Activated CD4-positive, alpha-beta T cell treated with anti-CD3 and anti-CD28 coated beads, Interleukin-2, amount 50 U/mL, for 1 hour (primary cell): Measurements from ENCODE around the gene AMBN.

ENCODE experiments used
- DNase-seq: peaks from one replicate; pipeline ENCODE4 v3.0.0-alpha.2; 2020

The AMBN gene, protein sequence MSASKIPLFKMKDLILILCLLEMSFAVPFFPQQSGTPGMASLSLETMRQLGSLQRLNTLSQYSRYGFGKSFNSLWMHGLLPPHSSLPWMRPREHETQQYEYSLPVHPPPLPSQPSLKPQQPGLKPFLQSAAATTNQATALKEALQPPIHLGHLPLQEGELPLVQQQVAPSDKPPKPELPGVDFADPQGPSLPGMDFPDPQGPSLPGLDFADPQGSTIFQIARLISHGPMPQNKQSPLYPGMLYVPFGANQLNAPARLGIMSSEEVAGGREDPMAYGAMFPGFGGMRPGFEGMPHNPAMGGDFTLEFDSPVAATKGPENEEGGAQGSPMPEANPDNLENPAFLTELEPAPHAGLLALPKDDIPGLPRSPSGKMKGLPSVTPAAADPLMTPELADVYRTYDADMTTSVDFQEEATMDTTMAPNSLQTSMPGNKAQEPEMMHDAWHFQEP

DNA sequence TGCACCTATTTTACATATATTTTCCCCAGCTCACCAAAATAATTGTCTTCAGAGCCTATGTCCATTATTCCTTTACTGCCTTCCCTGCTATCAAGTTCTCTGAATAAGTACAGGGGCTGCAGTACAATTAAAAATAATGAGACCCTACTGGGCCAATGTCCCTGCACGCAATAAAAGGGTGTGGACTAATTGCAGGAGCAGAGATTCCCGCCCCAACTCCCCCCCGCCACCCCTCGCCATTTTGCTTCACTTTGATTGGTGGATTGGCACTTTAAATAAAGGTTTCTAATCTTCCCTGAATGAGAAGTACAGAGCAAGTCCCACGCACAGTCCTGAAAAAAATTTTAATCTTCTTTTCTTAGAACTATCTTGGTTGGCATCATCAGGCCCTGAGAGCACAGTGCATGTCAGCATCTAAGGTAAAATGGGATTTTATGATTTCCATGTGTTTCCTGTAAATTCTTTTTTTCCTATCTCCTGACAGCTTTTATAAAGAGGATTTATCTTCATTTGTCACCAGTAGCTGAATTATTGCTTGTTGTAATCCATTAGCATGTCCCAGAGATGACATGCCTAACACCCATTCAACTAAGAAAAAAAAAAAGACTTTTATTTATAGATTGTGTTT lies at the start of gene AMBN:
Gene AMBN (plus strand): TSS at position 302 of the 628 bp plus-strand sequence. CDS start 103 bp downstream, at position 405.
- no peak for DNase-seq

DNA sequence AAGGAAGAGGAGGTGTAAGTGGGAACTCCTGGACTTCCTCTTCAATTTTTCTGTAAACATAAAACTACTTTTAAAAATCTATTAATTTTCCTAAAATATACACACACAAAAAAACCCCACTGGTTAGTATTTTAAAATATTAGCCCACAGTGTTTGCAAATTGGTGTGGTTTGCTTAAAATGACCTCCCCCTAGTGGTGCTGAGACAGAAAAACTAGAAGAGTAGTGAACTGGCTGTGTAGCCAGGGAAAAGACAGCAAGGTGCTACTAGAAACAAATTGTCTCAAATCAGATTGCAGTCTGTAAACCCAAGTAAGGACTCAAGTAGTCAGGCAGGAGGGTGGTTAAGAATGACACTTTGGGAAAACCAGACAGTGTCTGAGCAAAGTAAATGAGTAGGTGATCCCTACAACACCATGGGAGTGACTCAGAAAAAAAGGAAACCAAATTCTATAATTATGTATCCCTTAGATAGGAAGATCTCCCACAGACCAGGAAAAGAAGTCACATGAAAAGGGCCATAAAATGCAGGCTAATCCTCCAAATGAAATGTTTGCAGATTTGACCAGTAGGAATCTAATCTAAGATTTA lies 47.7 kb upstream of the AMBN start:
- DNase-seq = no peak

DNA sequence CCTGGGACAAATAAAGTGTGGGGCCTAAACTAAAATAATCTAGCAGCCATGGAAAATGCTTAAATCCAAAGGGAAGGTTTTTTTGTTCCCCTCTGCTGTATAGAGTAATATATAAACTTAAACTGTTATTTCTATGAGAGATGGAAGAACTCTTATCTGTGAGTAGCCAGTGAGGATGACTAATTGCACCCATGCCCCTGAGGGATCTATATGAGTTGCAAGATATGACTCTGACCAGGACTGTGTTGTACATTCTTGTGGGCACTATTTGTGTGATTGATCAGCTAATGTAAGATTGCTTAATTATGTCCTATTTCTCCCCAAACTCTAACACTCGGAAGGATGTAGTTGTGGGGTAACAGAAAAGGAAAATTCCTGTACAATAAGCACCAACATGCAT lies 35.2 kb upstream of the AMBN start:
- DNase-seq = no peak

DNA sequence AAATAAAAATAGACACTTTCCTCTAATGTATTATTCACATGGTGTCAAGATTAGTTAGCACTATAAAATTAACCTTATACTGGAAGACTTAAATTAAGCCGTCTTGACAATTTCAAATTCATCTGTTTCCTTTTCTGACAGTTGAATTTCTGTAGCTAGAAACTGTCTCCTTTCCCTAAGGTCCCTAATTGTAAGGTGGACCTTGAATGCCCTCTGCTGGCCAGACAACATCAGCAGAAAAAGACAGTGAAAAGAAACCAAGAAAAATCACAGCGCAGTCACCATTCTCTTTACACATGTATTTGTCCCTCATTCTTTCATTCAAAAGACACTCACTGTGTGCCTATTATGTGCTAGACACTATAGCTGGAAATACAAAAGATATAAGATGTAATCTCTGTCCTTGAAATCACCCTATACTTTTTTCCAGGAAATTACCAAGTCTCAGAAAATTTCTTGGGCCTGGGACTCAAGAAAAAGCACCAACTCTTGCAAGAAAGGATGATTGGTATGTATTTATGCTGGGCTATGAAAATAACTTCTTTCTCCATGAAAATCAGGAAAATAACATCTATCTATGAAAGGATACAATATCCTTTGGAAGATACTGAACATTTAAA lies 32.7 kb upstream of the AMBN start:
- DNase-seq = peak; percentile 23

DNA sequence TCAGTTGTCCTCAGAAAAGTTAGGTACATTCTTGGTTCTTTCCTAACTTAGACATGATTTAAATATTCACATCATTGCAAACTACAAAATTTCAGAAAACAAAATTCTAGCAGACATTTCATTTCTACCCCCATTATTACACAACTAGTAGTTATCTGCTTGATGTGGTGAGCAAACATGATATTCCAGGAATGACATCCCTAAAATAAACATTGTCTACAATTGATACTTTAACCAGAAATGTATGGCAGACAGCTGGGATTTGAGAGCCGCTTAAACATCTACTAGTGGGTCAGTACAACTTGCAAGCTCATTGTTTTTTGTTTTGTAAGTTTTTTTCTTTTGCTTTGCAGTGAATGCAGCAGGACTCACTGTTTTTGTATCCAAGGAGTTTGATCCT lies 32.1 kb upstream of the AMBN start:
- no peak for DNase-seq

DNA sequence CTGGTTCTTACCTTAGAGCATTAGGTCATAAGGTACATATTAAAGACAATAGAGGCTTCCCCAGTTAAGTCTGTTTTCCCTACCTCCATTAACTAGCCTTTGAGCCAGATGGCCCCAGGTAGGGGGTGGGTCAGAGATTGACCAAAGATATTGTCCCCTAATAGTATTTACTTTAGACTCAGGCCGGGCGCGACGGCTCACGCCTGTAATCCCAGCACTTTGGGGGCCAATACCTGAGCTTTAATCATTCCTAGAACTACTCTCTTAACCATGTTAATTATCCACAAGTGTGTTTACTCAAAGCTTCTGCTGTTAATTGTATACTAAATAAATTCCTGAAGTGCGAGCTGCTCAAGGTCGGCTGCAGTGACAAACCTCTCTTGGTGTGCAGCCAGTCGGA lies 28.0 kb upstream of the AMBN start:
- DNase-seq = no peak

DNA sequence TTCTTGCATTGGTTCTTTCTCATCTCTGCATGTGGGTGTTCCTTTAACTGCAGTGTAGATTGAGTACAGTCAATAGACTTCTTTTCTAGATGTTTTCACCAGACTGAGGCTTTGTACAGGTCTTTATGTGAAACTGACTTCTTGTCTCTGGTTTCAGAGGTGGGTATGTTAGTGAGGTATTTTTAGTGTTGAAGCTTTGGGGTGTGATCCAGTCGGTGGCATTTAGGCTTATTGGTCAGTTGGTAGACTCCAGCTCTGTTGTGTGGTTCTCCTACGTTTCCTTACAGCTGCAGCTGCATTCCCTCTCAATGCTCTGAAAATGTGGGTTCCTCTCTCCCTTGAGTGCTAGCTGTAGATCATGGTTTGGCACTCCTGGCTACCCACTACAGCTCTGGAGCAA lies 21.3 kb upstream of the AMBN start:
- no peak for DNase-seq

DNA sequence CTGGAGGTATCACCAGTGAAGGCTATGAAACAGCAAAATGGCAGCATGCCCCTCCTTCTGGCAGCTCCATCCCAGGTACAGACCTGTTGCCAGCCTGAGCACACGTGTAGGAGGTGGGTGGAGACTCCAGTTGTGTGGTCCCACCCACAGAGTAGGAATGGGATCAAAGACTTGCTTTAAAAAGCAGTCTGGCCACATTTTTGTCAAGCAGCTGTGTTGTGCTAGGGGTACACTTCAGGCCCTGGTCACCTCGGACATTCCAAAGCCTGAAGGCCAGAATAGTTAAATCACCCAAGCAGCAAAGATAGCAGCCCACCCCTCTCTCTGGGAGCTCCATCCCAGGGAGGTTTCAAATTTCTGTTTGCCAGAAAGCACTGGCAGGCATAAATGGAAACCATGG lies 20.3 kb upstream of the AMBN start:
- DNase-seq = no peak

DNA sequence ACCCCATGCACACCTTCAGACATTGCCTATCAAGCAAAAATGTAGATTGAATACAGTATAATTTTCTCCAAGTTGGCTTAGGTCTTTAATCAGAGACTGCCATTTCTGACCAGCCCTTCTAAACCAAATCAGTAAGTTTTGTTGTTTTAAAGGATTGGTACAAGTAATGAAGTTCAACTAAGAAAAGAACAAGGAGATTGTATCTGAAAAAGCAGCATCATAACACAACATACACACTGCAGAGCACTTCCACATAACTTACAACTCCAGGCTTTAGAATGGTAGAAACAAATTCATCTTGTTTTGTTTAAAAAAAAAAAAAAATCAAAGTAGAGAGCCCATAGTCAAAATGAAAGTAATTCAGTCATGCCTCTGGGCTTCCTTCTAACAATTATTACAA lies 16.1 kb upstream of the AMBN start:
- no peak for DNase-seq

DNA sequence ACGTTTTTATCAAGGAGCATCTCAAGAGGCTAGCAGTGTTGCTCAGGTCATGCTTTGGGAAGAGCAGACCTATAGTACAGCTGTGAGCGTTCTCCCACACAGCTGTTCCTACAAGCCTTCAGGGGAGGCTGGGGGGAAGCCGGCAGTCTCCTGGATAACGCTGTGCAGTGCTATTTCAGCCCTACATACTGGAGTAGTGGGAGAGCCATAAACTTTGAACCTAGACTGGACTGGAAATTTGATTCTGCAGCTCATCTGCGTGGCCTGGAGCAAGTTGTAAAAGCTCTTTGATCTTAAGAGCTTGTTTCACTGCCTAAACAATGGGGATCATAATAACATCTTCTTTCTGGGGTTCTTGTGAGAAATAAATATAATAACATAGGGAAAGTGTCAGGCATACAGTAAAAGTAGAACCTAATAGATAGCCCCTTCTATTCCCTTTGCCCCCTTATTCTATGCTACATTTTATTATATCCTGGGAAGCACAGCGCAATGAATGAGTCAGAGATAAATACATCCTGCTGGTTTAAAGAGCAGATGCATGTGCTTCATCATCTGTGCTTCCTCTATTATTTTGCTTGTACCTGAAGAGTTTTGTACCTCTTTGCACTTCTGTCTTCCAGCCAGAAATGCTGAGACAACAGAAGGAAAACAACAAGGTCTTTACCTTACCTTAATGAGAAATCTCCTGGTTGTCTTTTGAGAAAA lies 14.7 kb upstream of the AMBN start:
- DNase-seq = no peak

DNA sequence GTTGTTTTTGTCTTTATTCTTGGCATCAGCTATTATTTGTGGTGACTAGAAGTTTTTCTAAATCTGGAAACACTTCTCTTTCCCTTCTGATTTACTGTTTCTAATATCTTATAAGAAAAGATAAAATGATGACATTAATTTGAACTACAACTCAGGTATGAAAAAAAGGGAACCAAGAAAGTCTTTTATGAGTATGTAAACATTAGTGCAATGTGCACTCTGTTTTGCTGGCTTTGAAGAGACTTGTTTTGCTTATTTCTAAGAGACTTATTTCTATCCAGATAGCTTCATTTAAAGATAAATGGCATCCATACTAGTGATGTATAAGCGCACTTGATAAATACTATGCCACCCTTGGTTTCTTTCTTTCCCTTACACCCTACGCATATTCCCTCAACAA lies 10.1 kb upstream of the AMBN start:
- DNase-seq = no peak

DNA sequence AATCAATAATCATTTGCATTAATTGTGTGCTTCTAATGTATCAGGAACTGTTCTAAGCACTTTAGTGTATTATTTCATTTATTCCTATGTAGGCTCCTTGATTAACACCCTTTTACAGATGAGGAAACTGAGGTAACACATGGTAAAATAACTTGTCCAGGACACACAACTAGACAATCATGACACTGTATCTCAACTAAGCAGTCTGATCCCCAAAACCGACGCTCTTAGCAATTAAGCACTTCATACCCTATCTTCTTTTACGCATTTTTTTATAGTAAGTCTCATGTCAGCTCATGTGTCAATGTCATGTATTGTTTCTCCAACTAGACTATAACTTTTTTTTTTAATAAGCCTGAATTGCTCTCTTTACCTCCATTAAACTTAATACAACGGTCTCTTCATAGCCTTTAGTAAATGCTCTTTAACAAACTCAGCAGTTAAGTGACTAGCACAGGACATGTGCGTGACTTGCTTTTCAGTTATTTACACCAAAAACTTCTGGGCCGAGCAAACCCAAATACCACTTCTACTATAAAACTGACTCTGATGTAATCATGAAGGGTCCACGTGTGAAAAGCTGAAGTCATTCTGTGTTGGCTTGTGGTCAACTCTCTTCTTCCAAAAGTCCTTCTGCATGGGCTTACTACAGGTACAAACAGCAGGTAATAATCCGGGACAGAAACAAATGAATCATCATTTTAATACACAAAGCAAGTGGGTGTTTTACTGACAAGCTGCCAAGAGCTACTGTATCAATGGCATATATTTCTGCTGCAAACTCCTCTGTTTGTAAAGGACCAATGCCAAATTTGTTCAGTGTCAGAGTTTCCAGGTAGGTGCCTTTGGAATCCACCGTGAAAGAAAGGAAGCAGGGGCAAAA lies 7.9 kb upstream of the AMBN start:
- no peak for DNase-seq

DNA sequence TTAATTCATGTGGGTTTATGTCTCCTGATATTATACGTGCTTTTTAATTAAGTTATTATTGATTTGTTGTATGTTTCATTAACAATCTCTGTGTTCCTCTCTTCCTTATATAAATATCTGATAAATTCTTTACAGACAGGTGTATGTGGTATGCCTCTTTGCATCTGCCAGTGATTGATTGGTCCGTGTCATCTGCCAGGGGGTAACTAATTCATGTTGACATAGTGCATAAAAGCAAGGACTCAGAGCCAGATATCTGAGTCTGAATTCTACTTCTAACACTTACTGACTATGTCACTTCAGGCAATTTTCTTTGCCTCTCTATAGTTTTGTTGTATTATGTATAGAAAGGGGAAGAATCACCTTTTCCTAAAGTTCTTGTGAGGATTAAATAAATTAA lies 5.2 kb upstream of the AMBN start:
- DNase-seq = no peak

DNA sequence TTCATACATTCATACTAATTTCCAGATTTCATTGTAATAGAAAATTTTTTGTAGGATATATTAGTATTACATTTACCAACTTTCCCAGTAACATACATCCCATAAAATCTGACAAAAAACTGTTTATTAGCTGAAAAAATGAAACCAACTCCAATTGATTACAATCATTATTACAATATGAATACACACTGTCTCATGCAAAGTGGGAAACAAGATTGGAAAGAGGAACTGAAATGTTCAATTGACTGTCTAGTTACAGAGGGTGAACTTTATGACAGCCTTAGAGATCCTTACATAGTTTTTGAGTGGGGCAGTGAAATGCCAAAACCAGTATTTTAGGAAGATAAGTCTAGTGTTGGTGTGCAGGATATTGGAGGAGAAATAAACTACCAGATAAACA lies 2.3 kb upstream of the AMBN start:
- DNase-seq = no peak

DNA sequence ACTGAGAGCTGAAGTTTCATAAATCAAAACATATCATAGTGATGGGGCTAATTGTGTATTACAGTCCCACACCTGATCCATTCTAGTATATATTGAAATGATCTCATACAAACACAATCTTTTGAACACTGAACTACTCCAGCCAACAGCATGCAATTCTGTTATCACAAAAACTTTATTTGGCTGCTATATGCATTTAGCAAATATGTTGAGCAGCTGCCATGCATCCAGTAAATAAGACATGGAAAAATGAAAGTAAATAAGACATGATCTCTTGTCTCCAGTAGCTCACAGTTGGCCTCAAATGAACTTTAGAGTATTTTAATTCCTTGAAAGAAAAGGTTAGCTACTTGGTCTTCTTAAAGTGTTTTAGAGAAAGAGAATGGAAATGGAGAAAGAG lies 2.1 kb downstream of the AMBN start:
- no peak for DNase-seq

DNA sequence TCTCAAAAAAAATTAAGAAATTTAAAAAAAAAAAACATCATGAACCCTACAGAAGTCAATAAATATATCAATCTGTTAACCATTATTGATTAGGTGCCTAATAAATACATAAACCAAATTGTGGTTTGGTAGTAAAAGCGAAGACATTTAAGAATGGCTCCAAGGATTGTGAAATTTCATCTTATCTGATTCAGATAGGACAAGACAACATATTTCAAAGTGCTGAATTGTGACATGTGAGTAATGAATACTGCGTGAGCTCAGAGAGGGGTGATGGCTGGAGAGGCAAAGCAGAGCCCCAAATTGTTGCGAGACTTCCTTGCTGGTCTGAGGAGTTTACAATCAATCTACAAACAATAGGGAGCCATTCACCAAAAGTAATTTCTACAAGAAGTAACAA lies 8.2 kb downstream of the AMBN start:
- no peak for DNase-seq

DNA sequence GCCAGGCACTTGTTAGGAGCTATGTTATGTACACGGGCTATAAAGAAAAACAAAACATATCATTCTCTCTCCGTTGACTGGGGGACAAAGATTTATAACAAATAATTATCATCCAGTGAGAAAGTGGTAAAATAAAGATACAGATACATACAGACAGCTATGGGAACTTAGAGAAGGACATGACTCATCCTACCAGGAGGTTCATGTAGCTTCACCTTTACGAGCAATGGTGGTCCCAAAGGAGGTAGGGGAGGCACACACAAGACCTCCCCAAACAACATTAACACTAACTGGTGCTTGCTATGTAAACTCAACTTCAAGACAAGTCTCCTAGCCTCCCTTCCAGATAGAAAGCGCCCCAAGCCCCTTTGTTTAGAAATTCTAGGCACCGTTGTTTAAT lies 8.9 kb downstream of the AMBN start:
- no peak for DNase-seq

DNA sequence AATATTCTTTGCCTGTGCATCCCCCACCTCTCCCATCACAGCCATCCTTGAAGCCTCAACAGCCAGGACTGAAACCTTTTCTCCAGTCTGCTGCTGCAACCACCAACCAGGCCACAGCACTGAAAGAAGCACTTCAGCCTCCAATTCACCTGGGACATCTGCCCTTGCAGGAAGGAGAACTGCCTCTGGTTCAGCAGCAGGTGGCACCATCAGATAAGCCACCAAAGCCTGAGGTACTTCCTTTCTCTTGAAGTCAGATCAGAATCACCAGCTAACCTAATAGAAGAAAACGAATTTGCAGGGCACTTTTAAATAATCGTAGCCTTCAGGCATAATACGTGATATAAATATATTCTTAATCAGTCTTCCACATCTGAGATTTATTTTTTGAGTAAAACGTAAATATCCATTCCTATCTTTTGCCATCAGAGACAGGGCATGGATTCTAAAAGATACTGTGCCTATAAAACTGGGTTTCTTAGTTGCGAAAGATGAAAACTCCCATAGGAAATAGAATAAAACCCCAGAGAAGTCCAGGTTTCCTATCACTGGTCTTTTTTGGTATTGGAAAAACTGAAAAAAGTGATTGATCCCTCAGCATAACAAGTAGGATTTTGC lies 9.5 kb downstream of the AMBN start:
- peak; percentile 57 for DNase-seq

DNA sequence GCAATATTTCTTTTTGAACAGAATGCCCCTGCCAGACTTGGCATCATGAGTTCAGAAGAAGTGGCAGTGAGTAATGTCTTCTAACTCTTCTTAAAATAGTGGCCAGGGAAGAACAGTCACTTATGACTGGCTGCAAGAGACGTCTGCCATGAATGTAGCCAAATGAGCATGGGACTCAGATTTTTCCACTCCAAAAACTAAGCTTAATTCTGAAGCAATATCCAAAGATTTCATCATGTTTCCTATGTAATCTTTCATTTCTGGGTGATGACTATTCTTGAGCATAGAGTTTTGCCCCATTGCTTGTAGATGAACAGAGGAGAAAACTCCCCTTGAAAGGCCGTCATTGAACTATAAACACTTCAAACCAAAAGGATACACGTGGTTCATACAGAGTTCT lies 11.8 kb downstream of the AMBN start:
- no peak for DNase-seq

DNA sequence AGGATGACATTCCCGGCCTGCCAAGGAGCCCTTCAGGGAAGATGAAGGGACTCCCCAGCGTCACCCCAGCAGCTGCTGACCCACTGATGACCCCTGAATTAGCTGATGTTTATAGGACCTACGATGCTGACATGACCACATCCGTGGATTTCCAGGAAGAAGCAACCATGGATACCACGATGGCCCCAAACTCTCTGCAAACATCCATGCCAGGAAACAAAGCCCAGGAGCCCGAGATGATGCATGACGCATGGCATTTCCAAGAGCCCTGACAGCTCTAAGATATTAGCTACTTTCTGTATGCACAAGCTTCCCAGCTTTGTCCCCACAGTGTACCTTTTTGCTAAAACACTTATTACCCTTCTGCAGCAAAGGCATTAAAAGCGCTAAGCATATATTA lies 14.4 kb downstream of the AMBN start:
- DNase-seq = no peak

DNA sequence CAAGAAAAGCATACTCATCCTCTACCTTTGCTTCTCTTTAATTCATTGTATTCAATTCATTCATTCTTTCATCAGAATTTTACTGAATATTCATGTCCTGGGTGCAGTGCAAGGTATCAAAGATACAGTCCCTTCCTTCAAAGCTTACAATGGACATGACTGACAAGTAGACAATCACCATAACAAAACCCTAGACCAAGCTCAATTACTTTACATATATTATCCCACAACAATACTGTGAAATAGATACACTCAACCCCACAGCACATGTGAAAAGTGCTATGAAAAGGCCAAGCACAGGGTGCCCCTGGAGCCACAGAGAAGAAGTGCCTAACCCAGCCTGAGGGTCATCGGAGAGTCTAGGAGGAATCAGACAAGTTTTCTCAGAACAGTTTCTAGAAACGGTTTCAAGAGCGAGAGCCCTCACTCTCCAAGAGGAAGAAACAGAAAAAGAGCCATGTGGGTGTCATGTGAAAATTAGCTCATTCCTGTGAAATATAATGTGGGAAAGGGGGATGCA lies 15.3 kb downstream of the AMBN start:
- DNase-seq = no peak
